IMR-90 (cell line): ENCODE results near the gene NEGR1. TPM values are rescaled to one million over a fixed set of nuclear protein-coding genes. Genes with fewer than 3 reads are reported as not detected.

Experiments used
- ATAC-seq: fragments of 200-7000 bp; cut with Tn5 transposase; 2 replicates; pipeline ENCODE4 v1.9.1; 2020; ENCODE audit warnings: low read depth, mild to moderate bottlenecking, moderate library complexity
- BruUV-seq: library from RNA; stranded (reverse); fragments of 400-500 nt; replicated peaks from 2 replicates; lab custom pipeline; 2021; lab: Mats Ljungman, UMichigan
- CTCF ChIA-PET: fragments of 300-600 bp; formaldehyde crosslinking; extraction: SDS; loops from one replicate; lab custom pipeline; 2021; ENCODE audit warnings: antibody characterized with exemption; lab: Yijun Ruan, JAX
- POLR2A ChIA-PET: fragments of 300-600 bp; sonication (Branson Sonifier 250); formaldehyde crosslinking; loops from one replicate; lab custom pipeline; 2022; ENCODE audit warnings: antibody characterized with exemption; ENCODE audit not compliant: unreplicated experiment; lab: Charles Lee
- DNase-seq: peaks from one replicate; pipeline ENCODE4 v3.0.0; 2013
- H2AFZ ChIP-seq: replicated peaks from 2 replicates; pipeline ENCODE3; 2013; ENCODE audit warnings: low read length, mild to moderate bottlenecking; ENCODE audit not compliant: poor library complexity
- H2AK5ac ChIP-seq: 2 replicates; pipeline ENCODE4 v1.6.1; 2013; ENCODE audit warnings: low read depth, low read length, inconsistent platforms
- H2AK9ac ChIP-seq: replicated peaks from 2 replicates; pipeline ENCODE3; 2013; ENCODE audit warnings: mild to moderate bottlenecking, low read depth, low read length, moderate library complexity; ENCODE audit not compliant: poor library complexity
- H2BK120ac ChIP-seq: 2 replicates; pipeline ENCODE4 v1.6.1; 2013; ENCODE audit warnings: low read depth, low read length, inconsistent platforms
- H2BK15ac ChIP-seq: 3 replicates; pipeline ENCODE4 v1.6.1; 2013; ENCODE audit warnings: low read depth, low read length, inconsistent platforms
- H2BK20ac ChIP-seq: 2 replicates; pipeline ENCODE4 v1.6.1; 2013; ENCODE audit warnings: low read depth, mild to moderate bottlenecking, inconsistent platforms, low read length, moderate library complexity
- H2BK5ac ChIP-seq: 2 replicates; pipeline ENCODE4 v1.6.1; 2013; ENCODE audit warnings: mild to moderate bottlenecking, low read depth, low read length, inconsistent platforms; ENCODE audit not compliant: poor library complexity, severe bottlenecking
- H3K14ac ChIP-seq: replicated peaks from 2 replicates; pipeline ENCODE4 v1.6.1; 2013; ENCODE audit warnings: low read depth, low read length, inconsistent platforms
- H3K18ac ChIP-seq: 2 replicates; pipeline ENCODE4 v1.6.1; 2013; ENCODE audit warnings: low read depth, low read length, control low read depth
- H3K23ac ChIP-seq: 2 replicates; pipeline ENCODE4 v1.6.1; 2013; ENCODE audit warnings: low read depth, low read length, inconsistent platforms
- H3K27ac ChIP-seq: 2 replicates; pipeline ENCODE4 v1.5.1; 2013; ENCODE audit warnings: mild to moderate bottlenecking, control low read depth, low read length; ENCODE audit not compliant: insufficient read depth
- H3K27me3 ChIP-seq: 2 replicates; pipeline ENCODE4 v1.6.1; 2013; ENCODE audit warnings: low read length; ENCODE audit not compliant: control insufficient read depth, insufficient read depth
- H3K36me3 ChIP-seq: 2 replicates; pipeline ENCODE4 v1.6.1; 2013; ENCODE audit warnings: low read length, mixed read lengths; ENCODE audit not compliant: control insufficient read depth, insufficient read depth
- H3K4ac ChIP-seq: 2 replicates; pipeline ENCODE4 v1.6.1; 2013; ENCODE audit warnings: low read depth, low read length, inconsistent platforms
- H3K4me1 ChIP-seq: 2 replicates; pipeline ENCODE4 v1.6.1; 2013; ENCODE audit warnings: low read length, mixed read lengths; ENCODE audit not compliant: control insufficient read depth, insufficient read depth
- H3K4me2 ChIP-seq: 2 replicates; pipeline ENCODE4 v1.6.1; 2013; ENCODE audit warnings: low read depth, mild to moderate bottlenecking, control low read depth, low read length, moderate library complexity
- H3K4me3 ChIP-seq: 2 replicates; pipeline ENCODE4 v1.5.1; 2013; ENCODE audit warnings: low read depth, mild to moderate bottlenecking, control low read depth, low read length, moderate library complexity; ENCODE audit not compliant: insufficient read depth
- H3K56ac ChIP-seq: 2 replicates; pipeline ENCODE4 v1.6.1; 2013; ENCODE audit warnings: low read length, inconsistent platforms; ENCODE audit not compliant: insufficient read depth; ENCODE audit errors: extremely low read depth
- H3K79me1 ChIP-seq, 2 experiments: 2 replicates each; pipeline ENCODE4 v1.6.1; 2013; ENCODE audit warnings: low read length in 2 of 2, inconsistent platforms in 1 of 2, low read depth in 1 of 2
- H3K9ac ChIP-seq: 2 replicates; pipeline ENCODE4 v1.6.1; 2013; ENCODE audit warnings: low read depth, low read length, control low read depth
- H3K9me1 ChIP-seq: 2 replicates; pipeline ENCODE4 v1.6.1; 2013; ENCODE audit warnings: low read length, inconsistent platforms; ENCODE audit not compliant: insufficient read depth
- H3K9me3 ChIP-seq: 2 replicates; pipeline ENCODE4 v1.6.1; 2013; ENCODE audit warnings: low read length; ENCODE audit not compliant: control insufficient read depth, insufficient read depth
- H4K20me1 ChIP-seq: 2 replicates; pipeline ENCODE4 v1.6.1; 2013; ENCODE audit warnings: low read length, inconsistent platforms; ENCODE audit not compliant: insufficient read depth
- H4K5ac ChIP-seq: 2 replicates; pipeline ENCODE4 v1.6.1; 2013; ENCODE audit warnings: mild to moderate bottlenecking, low read depth, low read length, control low read depth
- H4K8ac ChIP-seq, 2 experiments: 2 replicates each; pipeline ENCODE4 v1.6.1; 2013; ENCODE audit warnings: low read depth in 2 of 2, low read length in 2 of 2, control low read depth in 1 of 2, inconsistent platforms in 1 of 2
- H4K91ac ChIP-seq: 2 replicates; pipeline ENCODE4 v1.6.1; 2013; ENCODE audit warnings: low read depth, low read length, inconsistent platforms; ENCODE audit not compliant: insufficient read depth
- FOS ChIP-seq: fragments of 150-350 bp; IDR thresholded peaks from 2 replicates; pipeline ENCODE4 v1.6.1; 2016; ENCODE audit warnings: low read depth, low read length
- MAFK ChIP-seq: IDR thresholded peaks from 2 replicates; pipeline ENCODE4 v1.6.1; 2012; ENCODE audit warnings: low read depth, low read length, improper control_type of control experiment
- POLR2A ChIP-seq: IDR thresholded peaks from 2 replicates; pipeline ENCODE4 v1.6.1; 2012; ENCODE audit warnings: mild to moderate bottlenecking, low read depth, low read length
- WGBS, 2 experiments: methylation state at CpG; one replicate each; pipeline versions ENCODE4 v1.1.5 to v1.1.7; 2013; ENCODE audit warnings: missing lambda C conversion rate in 2 of 2; ENCODE audit not compliant: insufficient read length in 1 of 2; ENCODE audit errors: extremely low coverage in 2 of 2; 5-methylcytosine and 5-hydroxymethylcytosine counted together
- dilution Hi-C: fragments of 300-500 bp; cut with HindIII; formaldehyde crosslinking; loops from one replicate; pipeline ENCODE4 v1.14.3; 2018; ENCODE audit warnings: low sequenced_read_pairs; ENCODE audit not compliant: unreplicated experiment
- in situ Hi-C: fragments of 300-500 bp; cut with MboI; formaldehyde crosslinking; loops from 3 replicates; pipeline ENCODE4 v1.14.3; 2019; ENCODE audit warnings: low sequenced_read_pairs, inconsistent platforms, mixed read lengths
- intact Hi-C: fragments of 100-400 bp; cut with micrococcal nuclease; formaldehyde crosslinking; loops from 2 replicates; pipeline ENCODE4 v1.10.0; 2022
- microRNA-seq, 2 experiments: library from miRNA; stranded (forward) in 1 of 2; unstranded in 1 of 2; fragments of 10-50 nt in 1 of 2; fragments of <30 nt in 1 of 2; gene quantifications in 1 of 2; microRNA quantifications in 1 of 2; one replicate each; pipeline versions ENCODE3 to v1.1.0; 2013 to 2020; ENCODE audit not compliant: insufficient read depth in 1 of 2, insufficient read length in 1 of 2, unreplicated experiment in 1 of 2
- polyA plus RNA-seq, 3 experiments: library from polyadenylated mRNA; depleted of rRNA; stranded (reverse); fragments of >200 nt; gene quantifications; 2 replicates each; pipeline ENCODE4 v1.2.3, GENCODE V29; 2012; ENCODE audit warnings: low replicate concordance in 1 of 3
- small RNA-seq, 5 experiments: library from RNA; depleted of rRNA; stranded (forward); fragments of <200 nt; gene quantifications; one replicate each; pipeline ENCODE3, GENCODE V24; 2012
- total RNA-seq: library from RNA; depleted of rRNA; stranded (reverse); fragments of >200 nt; gene quantifications from 2 replicates; pipeline ENCODE4 v1.2.3, GENCODE V29; 2012
- TF ChIP-seq, protein P1 (sequence below): fragments of 150-350 bp; IDR thresholded peaks from 2 replicates; pipeline ENCODE4 v1.6.1; 2017; ENCODE audit warnings: mild to moderate bottlenecking, antibody characterized with exemption, low read length, low read depth

Gene NEGR1
- total and polyA plus RNA-seq, 2 of the 4 experiments (the other 2 are of a cell fraction): 5.1 to 9.1 TPM

DNA sequence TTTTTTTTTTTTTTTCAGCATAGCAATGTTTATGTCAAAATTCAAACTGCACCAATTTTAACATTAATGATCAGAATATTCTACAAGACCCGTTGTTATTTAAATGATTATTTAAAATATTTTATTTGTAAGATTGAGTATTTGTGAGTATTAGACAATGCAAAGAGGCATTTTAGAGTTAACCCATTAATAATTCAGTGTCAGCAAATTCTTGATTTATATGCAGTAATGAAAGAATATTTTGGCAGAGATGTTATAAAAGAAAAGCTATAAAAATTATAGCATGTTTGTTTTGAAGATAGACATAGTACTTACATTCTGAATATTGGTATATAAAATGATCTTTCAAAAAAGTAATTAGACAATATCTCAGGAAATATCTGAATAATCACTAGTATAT lies 932.0 kb downstream of the NEGR1 start:
- ATAC-seq (no peak), DNase-seq (no peak)
- Histone ChIP-seq H3K27me3 (no peaks in the 10 kb centered on the region), H3K23ac (no peak overlapping the region), H4K91ac (no peak overlapping the region), H2BK120ac (no peak overlapping the region), H2BK20ac (no peak overlapping the region), H4K20me1 (no peaks in the 10 kb centered on the region), H3K4me2 (no peak overlapping the region), H3K18ac (no peak overlapping the region), H3K4me3 (no peak overlapping the region), H2BK15ac (no peak overlapping the region), H3K9ac (no peak overlapping the region), H3K56ac (no peak overlapping the region), H4K8ac (no peak overlapping the region), H2AK9ac (no peak overlapping the region), H3K9me3 (no peaks in the 10 kb centered on the region), H3K14ac (no peak overlapping the region), H2AK5ac (no peak overlapping the region), H3K4ac (no peak overlapping the region), H2BK5ac (peak overlapping the region; percentile 94), H3K4me1 (peaks cover 2% of the 10 kb centered on the region; the same call in 1 of the 2 replicates), H2AFZ (no peak overlapping the region), H3K79me1 (no peaks in the 10 kb centered on the region), H3K9me1 (no peaks in the 10 kb centered on the region), H3K27ac (no peak overlapping the region), H3K36me3 (no peaks in the 10 kb centered on the region), H4K5ac (no peak overlapping the region)
- dilution Hi-C loops: no loop called here
- TF ChIP-seq POLR2A (no peak), MAFK (peak; percentile 94), FOS (no peak)
- TF ChIP-seq, protein P1, sequence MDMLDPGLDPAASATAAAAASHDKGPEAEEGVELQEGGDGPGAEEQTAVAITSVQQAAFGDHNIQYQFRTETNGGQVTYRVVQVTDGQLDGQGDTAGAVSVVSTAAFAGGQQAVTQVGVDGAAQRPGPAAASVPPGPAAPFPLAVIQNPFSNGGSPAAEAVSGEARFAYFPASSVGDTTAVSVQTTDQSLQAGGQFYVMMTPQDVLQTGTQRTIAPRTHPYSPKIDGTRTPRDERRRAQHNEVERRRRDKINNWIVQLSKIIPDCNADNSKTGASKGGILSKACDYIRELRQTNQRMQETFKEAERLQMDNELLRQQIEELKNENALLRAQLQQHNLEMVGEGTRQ: no peak
- POLR2A ChIA-PET: no interaction called here
- intact Hi-C loops: no loop called here
- no TSS peak for BruUV-seq
- in situ Hi-C loops: no loop called here
- CTCF ChIA-PET: no interaction called here
- WGBS, 2 experiments: no CpG with 5 or more reads among the region's 1 CpG

Small RNAs within 50 kb of the gene (microRNA-seq; reads per million reads assigned to microRNA genes)
- gene AL358453.1 (ENCODE audit: insufficient read depth, insufficient read length) (not detected), gene AL359821.1 (ENCODE audit: insufficient read depth, insufficient read length) (not detected)

Small RNAs within 50 kb of the gene (small RNA-seq; reads per million reads assigned to genes)
- 0 reads per million in 5 experiments for gene AL358453.1
- 0 reads per million in 5 experiments for gene AL359821.1
